BE2C (cell line): ENCODE measurements around the gene DUOXA2.

Experiments
- DNase-seq: peaks from one replicate; pipeline ENCODE4 v3.0.0-alpha.2; 2020
- H3K27me3 ChIP-seq: fragments of 250-450 bp; sonication (Bioruptor Pico); 2 replicates; pipeline ENCODE4 v1.5.1; 2020; ENCODE audit warnings: mild to moderate bottlenecking
- H3K36me3 ChIP-seq: fragments of 250-450 bp; sonication (Bioruptor Pico); 2 replicates; pipeline ENCODE4 v1.5.1; 2020; ENCODE audit warnings: mild to moderate bottlenecking
- H3K4me1 ChIP-seq: fragments of 250-450 bp; sonication (Bioruptor Pico); 2 replicates; pipeline ENCODE4 v1.5.1; 2020
- H3K4me3 ChIP-seq: 2 replicates; pipeline ENCODE4 v1.5.1; 2011; ENCODE audit warnings: low read depth, low read length
- H3K9me3 ChIP-seq: fragments of 250-450 bp; sonication (Bioruptor Pico); 2 replicates; pipeline ENCODE4 v1.5.1; 2020
- CTCF ChIP-seq: IDR thresholded peaks from 2 replicates; pipeline ENCODE4 v1.5.1; 2012; ENCODE audit warnings: mild to moderate bottlenecking, low read depth, low read length

Gene DUOXA2

DNA sequence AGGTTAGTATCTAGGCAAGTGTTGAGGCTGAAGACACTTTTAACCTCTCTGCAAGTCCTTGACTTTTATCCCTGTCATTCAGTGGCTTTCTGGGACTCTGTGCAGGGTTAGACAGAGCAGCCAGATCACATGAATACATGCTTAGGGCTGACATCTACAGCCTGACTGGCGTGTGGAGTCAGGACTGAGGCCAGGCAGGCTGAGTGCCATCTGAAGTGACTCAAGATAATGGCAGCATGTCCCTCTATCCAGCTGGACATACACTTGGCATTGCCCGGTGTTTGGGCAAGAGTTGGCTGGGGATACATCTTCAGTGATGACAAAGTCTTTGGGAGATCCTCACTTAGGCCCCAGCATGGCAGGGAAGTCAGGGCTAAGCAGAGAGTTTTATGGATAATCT, 22.6 kb upstream of the DUOXA2 start:
- Histone ChIP-seq H3K9me3 (no peaks in the 10 kb centered on the region), H3K4me3 (no peak overlapping the region), H3K27me3 (no peaks in the 10 kb centered on the region), H3K4me1 (peaks cover 21% of the 10 kb centered on the region), H3K36me3 (no peaks in the 10 kb centered on the region)
- TF ChIP-seq CTCF = no peak
- DNase-seq = no peak

- DNase-seq = no peak
- Histone ChIP-seq H3K9me3 (no peaks in the 10 kb centered on the region), H3K4me3 (no peak overlapping the region), H3K27me3 (no peaks in the 10 kb centered on the region), H3K4me1 (peaks cover 16% of the 10 kb centered on the region), H3K36me3 (no peaks in the 10 kb centered on the region)
- TF ChIP-seq CTCF = no peak
Measured at GRCh38 chr15:45093013-45093412, 21.1 kb upstream of the DUOXA2 start.

DNA sequence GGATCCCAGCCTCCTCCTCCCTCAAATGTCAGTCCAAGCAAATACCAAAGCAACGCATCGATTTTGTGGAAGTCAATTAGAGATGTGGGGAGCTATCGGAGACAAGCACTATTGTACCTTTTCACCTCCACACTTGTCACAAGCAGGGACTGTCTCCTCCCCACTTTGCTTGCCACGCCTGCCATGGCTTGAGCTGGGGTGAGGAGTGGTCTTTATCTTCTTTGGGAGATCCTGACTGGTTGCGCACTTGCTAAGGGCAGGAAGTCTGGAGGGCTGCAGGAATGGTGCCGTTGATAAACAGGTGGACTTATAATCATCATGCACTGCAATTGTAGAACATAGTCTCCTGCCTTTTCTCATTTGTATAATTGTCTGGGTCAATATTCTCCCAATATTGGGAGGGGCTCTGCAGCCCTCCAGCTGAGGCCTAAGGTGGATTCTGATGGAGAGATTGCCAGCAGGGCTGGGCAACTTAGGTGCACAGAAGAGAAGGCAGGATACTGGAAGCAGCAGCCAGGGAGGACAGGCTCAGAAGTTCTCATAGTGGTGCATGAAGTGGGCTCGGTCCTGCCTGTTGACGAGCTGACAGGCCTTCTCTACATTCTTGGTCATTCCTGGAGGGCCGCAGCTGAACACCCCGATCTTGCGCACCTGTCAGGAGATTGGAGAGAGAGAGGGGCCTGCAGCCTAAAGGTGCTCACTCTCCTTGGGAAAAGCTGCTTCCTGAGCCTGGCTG, 20.3 kb upstream of the DUOXA2 start:
- Histone ChIP-seq H3K9me3 (no peaks in the 10 kb centered on the region), H3K4me1 (peaks cover 8% of the 10 kb centered on the region), H3K27me3 (no peaks in the 10 kb centered on the region), H3K4me3 (no peak overlapping the region), H3K36me3 (no peaks in the 10 kb centered on the region)
- TF ChIP-seq CTCF = no peak
- DNase-seq = no peak

- no peak for DNase-seq
- TF ChIP-seq CTCF = no peak
- Histone ChIP-seq H3K27me3 (no peaks in the 10 kb centered on the region), H3K4me1 (peaks cover 3% of the 10 kb centered on the region), H3K4me3 (no peak overlapping the region), H3K36me3 (no peaks in the 10 kb centered on the region), H3K9me3 (no peaks in the 10 kb centered on the region)
Measured at GRCh38 chr15:45094358-45094730, 19.8 kb upstream of the DUOXA2 start.

DNA sequence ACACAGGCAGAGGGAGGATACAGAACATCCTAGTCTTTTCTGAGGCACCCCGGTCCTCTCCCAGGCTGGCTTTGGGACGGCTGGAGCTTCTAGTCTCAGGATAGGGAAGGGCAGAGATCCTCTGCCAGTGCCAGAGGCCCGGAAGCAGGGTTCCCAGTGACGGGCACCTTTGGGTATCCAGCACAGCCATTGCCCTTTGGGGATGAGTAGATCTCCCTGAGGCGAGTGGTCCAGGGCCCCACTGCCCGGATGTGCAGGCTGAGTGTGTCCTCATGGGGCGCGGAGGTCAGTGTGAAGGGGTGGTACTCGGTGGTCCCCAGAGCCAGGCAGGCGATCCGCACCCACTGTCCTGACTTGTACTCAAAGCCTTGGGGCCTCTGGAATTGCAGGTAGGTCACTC, 18.5 kb upstream of the DUOXA2 start:
- no peak for DNase-seq
- Histone ChIP-seq H3K4me3 (no peak overlapping the region), H3K36me3 (no peaks in the 10 kb centered on the region), H3K27me3 (no peaks in the 10 kb centered on the region), H3K4me1 (no peaks in the 10 kb centered on the region), H3K9me3 (no peaks in the 10 kb centered on the region)
- no peak for TF ChIP-seq CTCF

DNA sequence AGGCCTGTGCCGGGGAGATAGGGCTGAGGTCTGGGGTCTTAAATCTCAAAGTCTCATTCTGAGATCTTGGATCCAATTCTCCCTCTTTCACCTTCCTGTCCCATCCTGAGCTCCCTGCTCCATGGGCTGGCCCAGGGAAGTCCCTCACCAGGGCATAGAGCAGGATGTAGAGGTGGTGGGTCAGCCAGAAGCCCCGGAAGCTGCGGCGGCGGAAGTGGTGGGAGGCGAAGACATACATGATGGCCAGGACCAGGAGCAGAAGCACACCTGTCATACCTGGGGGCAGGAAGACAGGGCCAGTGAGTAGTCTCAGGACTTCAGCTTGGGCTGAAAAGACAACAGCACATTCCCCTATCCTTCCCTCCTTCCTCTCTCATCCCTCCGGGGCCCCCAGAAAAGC, 16.7 kb upstream of the DUOXA2 start:
- no peak for TF ChIP-seq CTCF
- H3K36me3 ChIP-seq = no peaks in the 10 kb centered on the region
- H3K27me3 ChIP-seq = no peaks in the 10 kb centered on the region
- no peaks in the 10 kb centered on the region for H3K9me3 ChIP-seq
- H3K4me1 ChIP-seq = no peaks in the 10 kb centered on the region
- H3K4me3 ChIP-seq = no peak overlapping the region
- no peak for DNase-seq
